GM12892 (cell line): ENCODE measurements around the gene CACNA2D4.

Source experiments
- POLR2A ChIP-seq: IDR thresholded peaks from 2 replicates; pipeline ENCODE4 v1.6.1; 2011; ENCODE audit warnings: low read depth, low read length, control low read depth
- POLR2AphosphoS5 ChIP-seq: IDR thresholded peaks from 2 replicates; pipeline ENCODE4 v1.6.1; 2011; ENCODE audit warnings: low read depth, low read length, control low read depth

- TF ChIP-seq POLR2A = no peak
- no peak for TF ChIP-seq POLR2AphosphoS5
Observed at GRCh38 chr12:1843641-1844005, 74.8 kb downstream of the CACNA2D4 start.
